ENCODE results near the gene GALNT2. TPM values are rescaled to one million over a fixed set of nuclear protein-coding genes. Genes with fewer than 3 reads are reported as not detected.

The GALNT2 gene
- total RNA-seq, 2 donors from 2014 or later = 36.8 to 50.7 TPM

DNA sequence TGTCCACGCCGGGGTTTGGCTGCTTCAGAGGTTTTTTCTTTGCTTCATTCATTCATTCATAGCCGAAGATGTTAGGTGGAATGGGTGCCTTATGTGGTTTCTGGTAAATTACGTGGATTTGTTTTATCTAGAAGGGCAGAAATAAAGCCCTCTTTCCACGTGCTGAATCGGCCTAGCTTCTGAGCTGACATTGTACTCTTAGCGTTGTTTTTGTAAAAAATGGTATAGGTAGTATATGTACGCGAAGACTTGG lies 1.5 kb downstream of the GALNT2 start:
- ATAC-seq = no peak
- intact Hi-C loops (cut with DNase I) = loop anchor here (5.0 to 10.0 kb wide), 3 partner anchors 149 to 174 kb away; no protein-coding TSS in a partner anchor
- DNase-seq = no peak

DNA sequence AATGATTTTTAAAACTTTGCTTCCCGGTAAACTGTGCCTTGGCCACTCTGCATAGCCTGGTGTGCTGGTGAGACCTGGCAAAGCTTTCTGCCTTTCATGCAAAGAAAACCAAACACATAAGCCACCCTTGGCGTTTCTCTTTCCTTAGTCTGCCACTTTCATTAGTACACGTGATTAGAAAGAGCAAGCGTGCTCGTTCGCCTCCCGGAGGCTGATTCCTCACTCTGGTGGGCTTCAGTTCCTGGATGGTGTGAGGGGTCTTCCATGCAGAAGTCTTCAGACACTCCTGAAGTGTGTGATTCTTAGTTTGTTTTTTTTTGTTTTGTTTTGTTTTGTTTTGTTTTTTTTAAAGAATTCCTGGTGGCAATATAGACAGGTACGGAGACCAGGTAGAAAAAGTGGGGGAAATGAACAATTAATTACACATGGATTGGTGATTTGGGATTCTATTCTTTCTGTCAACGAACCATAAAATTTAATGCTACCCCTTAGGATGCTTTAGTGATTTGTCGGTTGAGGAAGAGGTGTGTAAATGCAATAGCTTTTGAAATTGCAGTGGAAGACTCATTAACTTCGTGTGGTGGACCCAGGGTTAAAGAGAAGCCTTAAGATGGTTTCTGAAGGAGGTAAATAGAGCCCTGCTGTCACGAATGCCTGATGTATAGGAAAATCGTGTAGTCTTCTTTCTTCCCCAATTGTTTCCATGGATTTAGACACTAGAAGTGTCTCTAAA lies 2.1 kb downstream of the GALNT2 start:
- no peak for DNase-seq
- intact Hi-C loops (cut with DNase I) = loop anchor here (5.0 to 10.0 kb wide), 3 partner anchors 148 to 174 kb away; no protein-coding TSS in a partner anchor
- no peak for ATAC-seq

DNA sequence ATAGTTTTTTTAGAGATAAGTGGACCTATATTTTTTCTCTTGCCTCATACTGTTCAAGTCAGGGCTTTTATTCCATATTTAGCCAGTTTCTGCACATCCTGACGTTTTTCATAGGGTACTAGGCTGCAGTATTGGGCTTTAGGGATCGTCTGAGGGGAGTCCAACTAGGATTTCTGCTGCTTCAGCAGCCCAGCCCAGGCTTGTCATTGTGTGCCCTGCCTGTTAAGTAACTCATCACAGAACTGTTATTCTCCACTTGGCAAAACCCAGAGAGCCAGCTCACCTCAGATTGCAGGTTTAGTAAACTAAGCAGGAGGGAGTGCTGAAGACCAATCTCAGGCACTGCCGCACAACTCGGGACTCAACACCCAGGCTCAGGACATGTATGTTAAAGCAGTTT lies 2.8 kb downstream of the GALNT2 start:
- intact Hi-C loops (cut with DNase I) = loop anchor here (5.0 to 10.0 kb wide), 4 partner anchors 148 to 405 kb away; no protein-coding TSS in a partner anchor
- DNase-seq (no peak), ATAC-seq (no peak)

DNA sequence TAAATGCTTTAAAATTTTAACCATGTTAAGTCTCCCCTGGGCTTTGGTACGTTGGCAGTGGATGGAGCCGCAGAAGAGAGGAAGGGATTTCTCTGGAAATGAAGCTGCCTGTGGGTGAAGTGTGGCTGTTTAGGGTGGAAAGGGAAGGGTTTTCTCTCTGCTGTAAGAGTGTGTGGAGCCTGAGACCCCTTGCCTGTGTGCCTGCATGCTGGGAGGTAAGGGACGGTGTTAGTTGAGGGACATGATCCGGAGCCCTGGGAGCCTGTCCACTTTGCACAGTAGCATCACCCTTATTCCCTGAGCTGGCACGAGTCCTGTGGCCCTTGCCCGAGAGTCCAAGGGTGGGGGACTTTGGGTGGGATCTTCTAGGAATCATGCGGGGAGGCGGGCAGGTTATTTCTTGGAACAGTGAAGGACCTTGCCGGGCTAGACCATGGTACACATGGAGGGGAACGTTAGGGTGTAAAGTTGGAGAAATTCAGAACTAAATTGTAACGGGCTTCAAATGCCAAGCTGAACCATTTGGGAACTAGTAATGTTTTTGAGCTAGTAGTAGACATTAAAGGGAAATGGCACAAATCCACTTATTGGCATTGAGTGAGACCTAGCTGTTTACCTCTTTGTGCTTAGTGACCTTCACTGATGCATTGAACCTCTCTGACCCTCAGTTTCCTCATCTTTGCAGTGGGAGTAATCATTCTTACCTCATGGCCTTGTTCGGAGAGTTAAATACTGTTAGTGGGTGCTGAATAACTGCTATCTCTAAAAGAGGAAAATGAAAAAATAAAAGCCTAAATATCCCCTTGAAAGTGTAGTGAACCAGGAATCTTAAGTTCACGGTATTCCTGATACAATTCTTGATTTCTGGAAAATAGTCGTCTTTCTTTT lies 3.5 kb downstream of the GALNT2 start:
- DNase-seq = no peak
- intact Hi-C loops (cut with DNase I) = loop anchor here in 1 of 2 donors (10.0 kb wide), 1 partner anchor 406 kb away; no protein-coding TSS in a partner anchor
- ATAC-seq = no peak

DNA sequence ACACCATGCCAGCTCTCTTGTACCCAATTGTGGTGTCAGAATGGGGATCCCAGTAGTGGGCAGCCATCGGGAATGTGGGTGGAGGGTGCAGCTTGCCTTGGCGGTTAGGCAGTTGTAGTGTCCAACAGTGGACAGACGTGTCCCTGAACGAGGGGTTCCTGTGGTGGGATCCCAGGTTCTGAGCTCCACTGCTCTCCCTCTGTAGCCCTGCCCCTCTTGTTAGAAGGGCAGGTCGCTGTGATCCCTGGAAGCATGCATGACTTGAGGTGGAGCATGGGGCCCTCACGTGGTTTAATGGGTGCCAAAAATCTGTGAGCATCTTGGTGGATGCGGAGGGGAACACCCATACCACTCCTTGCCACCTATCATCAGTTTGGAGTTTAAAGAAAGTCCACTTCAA lies 4.3 kb downstream of the GALNT2 start:
- intact Hi-C loops (cut with DNase I) = loop anchor here in 1 of 2 donors (10.0 kb wide), 1 partner anchor 407 kb away; no protein-coding TSS in a partner anchor
- no peak for DNase-seq
- ATAC-seq = no peak

DNA sequence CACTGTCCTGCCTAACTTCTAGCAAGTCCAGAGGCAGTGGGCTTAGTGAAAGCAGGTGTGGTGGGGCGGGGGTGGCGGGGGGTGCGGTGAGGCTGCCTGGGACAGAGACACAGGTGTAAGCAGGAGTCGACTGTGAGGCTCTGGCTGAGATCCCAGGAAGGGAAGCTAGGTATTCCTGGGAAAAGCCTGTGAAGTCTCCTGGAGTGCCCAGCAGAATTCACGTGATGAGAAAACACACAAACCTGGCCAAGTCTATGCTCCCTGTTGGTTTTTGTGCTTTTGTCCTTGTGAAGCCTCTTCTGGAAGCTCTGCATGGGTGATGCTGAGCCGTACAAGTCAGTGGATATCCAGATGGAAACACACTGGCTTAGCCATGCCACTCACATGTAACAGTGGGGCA lies 5.3 kb downstream of the GALNT2 start:
- ATAC-seq (no peak), DNase-seq (no peak)
- intact Hi-C loops (cut with DNase I) = loop anchor here in 1 of 2 donors (10.0 kb wide), 1 partner anchor 407 kb away; no protein-coding TSS in a partner anchor

DNA sequence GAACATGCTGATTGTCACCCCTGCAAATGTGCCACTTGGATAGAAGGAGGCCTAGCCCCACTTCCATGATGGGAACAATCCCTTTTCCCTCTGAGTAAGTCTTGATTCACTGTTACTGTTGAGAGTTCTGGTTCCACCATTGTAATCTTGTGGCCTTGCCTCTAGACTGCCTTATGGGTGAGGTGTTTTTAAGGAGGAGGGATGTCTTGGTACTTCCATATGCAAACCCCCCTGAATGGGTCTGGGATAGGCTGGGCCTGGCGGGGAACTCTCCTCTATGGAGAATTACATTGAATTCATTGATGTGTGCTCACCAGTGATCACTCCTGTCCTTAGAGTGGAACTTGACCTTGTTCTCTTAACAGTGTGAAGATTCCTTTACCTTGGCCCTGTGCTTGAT lies 5.8 kb downstream of the GALNT2 start:
- no peak for ATAC-seq
- intact Hi-C loops (cut with DNase I) = loop anchor here in 1 of 2 donors (10.0 kb wide), 1 partner anchor 408 kb away; no protein-coding TSS in a partner anchor
- DNase-seq = no peak

DNA sequence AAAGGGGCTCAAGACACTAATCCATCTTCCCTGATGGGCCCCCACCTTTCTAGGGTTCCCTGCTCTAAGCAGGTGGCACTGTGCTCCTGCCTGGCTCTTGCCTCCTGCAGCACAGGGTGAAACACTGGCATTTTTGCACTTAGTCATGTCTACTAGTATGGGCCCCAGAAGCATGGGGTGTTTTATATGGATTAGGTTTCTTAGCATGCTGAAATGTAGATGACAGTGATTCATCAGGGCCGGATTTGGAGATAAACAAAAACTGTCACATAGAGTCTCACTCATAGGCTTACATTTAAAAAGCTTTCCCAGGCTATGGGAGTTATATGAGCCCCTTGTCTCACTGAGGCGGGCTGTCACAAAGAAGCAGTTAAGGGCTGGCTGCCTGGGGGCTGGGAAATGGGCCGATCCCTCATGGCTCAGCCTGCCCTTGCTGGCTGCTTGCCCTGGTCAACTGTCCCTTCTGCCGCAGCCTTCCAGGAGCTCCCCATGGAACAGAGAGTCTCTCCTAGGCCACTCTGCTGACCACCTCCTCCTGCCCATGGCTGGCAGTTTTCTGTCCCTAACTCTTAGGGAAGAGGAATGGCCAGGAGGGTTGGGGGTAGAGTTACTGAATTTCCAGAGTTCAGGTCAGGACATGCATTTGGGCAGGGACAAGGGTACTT lies 6.5 kb downstream of the GALNT2 start:
- intact Hi-C loops (cut with DNase I) = loop anchor here in 1 of 2 donors (10.0 kb wide), 1 partner anchor 409 kb away; no protein-coding TSS in a partner anchor
- peak in 1 of 2 donors; percentile 44 for ATAC-seq
- peak; percentile 41 for DNase-seq

DNA sequence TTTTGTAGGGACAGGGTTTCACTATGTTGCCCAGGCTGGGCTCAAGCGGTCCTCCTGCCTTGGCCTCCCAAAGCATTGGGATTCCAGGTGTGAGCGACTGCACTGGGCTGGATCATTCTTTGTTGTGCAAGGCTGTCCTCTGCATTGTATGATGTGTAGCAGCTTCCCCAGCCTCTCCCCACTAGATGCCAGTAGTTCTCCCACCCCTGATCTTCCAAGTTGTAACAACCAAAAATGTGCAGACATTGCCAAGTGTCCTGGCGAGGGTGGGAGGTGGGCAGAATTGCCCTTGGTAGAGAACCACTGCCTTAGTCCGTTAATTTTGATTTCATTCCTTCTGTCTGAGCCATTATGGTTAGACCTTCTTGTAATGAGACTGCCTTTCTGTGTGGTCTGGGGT lies 7.2 kb downstream of the GALNT2 start:
- intact Hi-C loops (cut with DNase I) = loop anchor here in 1 of 2 donors (10.0 kb wide), 1 partner anchor 409 kb away; no protein-coding TSS in a partner anchor
- ATAC-seq = no peak

DNA sequence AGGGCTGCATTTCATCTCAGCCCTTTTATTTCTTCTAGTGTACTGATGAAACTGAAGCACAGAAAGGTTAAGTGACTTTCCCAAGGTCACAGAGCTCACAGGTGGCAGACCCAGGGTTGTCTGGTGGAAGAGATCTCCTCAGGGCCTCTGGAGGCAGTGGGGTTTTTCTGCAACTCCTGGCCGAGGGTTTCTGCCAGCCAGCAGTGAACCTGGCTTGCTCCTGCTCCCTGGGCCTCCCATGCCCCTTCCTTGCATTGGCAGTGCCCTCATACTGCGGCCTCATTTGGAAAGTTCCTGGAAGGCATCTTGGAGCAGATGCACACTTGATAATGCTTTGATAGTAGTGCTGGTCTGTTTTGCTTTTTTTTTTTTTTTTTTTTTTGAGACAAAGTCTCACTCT lies 7.7 kb downstream of the GALNT2 start:
- ATAC-seq (no peak), DNase-seq (no peak)
- intact Hi-C loops (cut with DNase I) = loop anchor here in 1 of 2 donors (10.0 kb wide), 1 partner anchor 410 kb away; no protein-coding TSS in a partner anchor

More for the DNA sequence above, 7.2 kb downstream of the GALNT2 start:
- DNase-seq = no peak

DNA sequence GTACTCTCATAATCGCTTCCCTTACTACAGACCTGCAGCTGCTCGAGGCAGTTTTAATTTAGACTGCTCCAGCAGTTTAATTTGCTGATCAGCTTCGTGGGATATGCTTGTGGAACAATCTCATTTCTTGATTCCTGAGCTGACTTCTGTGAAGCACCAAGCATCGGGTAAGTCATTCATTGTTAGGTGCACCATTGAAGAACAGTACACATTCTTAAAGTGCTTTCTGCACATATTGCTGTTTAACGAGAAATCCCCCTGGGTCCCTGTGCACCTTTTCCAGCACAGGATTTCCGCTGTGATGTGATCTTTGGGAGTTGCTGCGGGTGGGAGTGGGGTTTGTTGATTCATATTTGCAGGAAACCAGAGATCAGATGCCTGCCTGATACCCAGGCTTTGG lies 9.1 kb downstream of the GALNT2 start:
- intact Hi-C loops (cut with DNase I) = loop anchor here in 1 of 2 donors (10.0 kb wide), 1 partner anchor 411 kb away; no protein-coding TSS in a partner anchor
- DNase-seq (no peak), ATAC-seq (no peak)

DNA sequence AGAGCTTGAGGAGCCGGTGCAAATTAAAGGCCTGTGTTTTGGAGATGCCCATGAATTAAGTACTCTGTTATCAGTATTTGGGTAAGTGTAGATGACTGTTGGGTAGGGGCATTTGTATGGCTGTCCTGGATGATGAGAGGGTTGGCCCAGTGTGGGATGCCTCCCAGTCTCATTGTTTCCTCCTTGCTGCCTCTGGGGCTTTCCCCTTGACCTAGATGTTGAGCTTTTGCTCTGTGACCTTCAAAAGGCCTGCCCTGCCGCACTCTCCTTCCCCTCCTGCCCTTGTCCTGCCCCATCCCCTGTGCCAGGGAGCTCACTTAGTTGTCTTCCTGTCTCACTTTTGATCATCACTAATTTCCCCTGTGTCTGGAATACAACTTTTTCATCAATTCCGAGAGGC lies 10.0 kb downstream of the GALNT2 start:
- no peak for ATAC-seq
- DNase-seq = no peak
- intact Hi-C loops (cut with DNase I) = loop anchor here in 1 of 2 donors (10.0 kb wide), 1 partner anchor 412 kb away; no protein-coding TSS in a partner anchor

DNA sequence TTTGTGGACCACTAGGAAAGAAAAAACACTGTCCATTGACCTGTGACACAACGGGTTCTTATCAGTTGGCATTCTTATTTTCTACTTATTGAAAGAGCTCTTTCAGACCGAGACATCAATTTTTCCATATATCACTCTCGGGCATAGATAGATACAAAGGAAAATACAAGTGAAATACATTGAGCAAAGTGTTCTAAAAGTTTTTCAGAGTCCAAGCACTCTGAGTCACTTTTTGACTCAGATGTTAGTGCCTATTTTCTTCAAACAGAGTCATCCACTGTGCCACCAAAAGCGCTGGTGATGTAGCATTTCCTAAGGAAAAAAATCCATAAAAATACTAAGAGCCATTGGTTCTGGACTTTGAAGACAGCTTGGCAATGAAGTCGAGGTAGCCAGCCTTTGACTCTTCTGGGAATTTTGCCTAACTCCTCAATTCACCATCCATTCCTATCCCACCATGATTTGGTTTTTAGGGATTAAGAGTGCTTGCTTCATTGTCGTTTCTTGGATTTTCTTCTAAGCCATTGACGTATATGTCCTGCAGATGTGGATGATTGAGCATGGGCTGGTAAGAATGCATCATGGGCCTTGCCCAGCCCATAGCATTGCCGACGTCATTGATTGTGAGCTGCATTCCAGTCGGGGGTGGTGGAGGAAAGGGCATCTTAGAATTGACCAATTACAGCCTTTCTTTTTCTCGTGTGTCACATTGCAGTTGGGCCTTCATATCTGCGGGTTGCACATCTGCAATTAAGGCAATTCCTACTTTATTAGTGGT lies 10.6 kb downstream of the GALNT2 start:
- intact Hi-C loops (cut with DNase I) = loop anchor here in 1 of 2 donors (10.0 kb wide), 1 partner anchor 413 kb away; no protein-coding TSS in a partner anchor
- no peak for ATAC-seq
- DNase-seq = no peak

DNA sequence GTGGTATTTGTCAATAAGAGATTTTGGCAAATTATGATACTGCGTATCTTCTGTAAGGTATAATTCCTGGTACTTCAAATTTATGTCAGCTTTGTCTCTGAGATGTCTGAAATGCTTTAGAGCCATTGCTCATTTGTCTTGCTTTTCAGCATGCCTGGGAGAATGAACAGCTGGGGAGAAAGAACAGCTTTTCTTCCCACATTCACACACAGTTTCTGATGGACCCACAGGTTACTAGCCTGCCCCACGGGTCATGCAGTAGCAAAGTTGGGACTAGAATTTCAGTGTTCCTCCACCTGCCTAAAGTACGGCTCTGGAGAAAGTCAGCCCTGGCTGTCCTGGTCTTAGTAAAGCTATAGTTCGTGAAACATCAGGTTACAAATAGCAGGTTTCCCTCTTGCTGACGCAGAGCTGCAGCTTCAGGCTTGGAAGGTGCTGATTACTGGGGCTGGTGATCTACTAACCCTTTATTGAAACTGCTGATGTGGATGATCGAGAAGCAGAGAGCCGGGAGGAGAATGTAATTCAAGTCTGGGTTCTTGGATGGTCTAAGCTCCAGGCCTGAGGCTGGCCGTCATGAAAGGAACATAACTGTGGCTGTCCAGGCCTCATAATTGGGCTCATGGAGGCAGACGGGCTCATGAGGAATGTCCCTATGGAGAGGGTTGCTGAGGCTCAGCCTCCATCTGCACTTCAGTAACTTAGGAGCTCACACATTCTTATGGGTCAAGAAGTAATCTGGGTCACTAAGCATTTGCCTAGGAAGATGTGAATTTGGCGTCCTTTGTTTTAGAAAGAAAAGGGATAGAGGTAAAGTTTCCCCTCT lies 12.4 kb downstream of the GALNT2 start:
- no peak for ATAC-seq
- intact Hi-C loops (cut with DNase I) = loop anchor here in 1 of 2 donors (10.0 kb wide), 1 partner anchor 415 kb away; no protein-coding TSS in a partner anchor
- DNase-seq = no peak

DNA sequence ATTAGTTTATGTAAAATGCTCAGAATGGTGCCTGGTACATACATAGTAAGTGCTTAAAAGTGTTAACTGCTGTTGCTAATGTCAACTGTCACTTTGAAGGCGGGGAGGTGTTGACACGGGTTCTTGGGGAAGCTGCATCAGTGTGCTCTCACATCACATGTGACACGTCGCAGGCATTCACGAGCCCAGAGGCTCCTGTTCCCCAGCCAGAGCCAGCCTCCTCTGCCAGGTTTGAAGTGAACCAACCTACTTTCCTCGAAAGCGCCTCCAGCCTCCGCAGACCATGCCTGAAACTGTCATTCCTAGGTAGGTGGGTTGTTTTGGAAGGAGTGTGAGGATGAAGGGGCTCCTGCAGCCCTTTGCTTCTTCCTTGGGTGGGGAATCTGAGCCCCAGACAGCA lies 13.8 kb downstream of the GALNT2 start:
- ATAC-seq (peak; percentile 57 to 89), DNase-seq (peak; percentile 63)
- intact Hi-C loops (cut with DNase I) = no loop called here

DNA sequence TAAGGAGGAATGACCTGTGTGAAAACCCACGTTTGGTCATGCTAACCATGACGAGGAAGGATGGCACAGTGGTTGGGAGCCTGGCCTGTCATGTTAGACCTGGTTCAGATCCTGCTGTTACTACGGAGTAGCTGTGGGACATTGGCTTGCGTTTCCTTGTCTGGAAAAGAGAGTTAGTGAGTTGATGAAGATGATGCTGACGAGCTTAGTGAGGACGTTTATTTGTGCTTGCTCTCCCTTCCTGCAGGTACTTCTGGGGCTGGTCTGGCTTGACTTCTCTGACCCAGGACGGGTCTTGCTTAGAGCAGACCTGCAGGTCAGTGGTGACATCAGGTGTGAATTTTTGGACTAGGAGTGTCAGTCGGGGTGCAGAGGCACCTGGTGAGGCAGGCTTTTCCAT lies 14.7 kb downstream of the GALNT2 start:
- DNase-seq = no peak
- intact Hi-C loops (cut with DNase I) = no loop called here
- ATAC-seq = no peak

DNA sequence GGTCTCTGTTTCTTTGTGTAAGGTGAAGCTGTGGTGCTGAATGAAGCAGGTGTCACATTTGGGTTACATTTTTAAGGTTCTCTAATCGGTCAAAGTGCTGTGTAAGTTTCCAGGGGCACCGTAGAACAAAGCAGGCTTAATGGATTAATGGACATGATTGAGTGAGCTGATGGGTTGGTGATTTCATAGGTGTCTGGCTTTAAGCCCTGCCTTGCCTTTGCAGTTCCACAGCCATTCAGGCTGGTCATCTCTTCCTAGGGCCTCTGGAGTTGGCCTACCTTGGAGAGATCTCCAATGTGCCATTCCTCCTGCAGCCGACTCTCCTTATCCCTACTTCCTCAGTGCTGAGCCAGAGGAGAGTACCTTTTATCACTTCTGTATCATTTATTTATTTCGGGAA lies 15.2 kb downstream of the GALNT2 start:
- DNase-seq = no peak
- intact Hi-C loops (cut with DNase I) = no loop called here
- ATAC-seq = no peak
